ENCODE measurements around the gene MET. TPM values are rescaled to one million over a fixed set of nuclear protein-coding genes. Genes with fewer than 3 reads are reported as not detected.
A peak's percentile ranks its signal among the peaks of the same experiment; 100 is the strongest.
"Not testable (repeated sequence)": the region's sequence is repeated elsewhere in the genome, so short reads cannot be mapped to it uniquely, and the experiment has no call there.

Gene MET
- total RNA-seq, 1 experiment from 2014 or later, result 133 TPM

GRCh38 chr7:116806046-116806944 is 134.3 kb downstream of the MET start:
- DNase-seq (ENCODE audit: low read depth), result no peak

DNA sequence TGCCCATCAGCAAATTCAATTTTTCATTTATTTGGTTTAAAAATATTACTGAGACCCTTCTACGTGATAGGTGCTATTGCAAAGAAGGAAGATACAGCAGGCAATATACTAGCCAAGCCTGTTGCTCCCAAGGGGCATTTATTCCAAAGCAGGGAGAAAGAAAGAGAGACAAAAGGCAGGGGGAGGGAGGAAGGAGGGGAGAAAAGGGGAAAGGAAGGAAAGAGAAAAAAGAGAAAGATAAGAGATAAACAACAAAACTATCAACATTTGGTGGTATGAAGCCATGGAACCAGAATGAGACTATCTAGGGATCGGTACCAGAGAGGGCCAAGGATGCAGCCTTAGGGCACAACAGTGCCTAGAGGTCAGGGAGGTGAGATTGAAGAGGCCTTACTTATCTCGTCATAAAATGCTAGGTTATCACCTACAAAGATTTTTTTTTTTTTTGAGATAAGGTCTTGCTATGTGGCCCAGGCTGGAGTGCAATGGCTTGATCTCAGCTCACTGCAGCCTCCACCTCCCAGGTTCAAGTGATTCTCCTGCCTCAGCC is 135.1 kb downstream of the MET start:
- no peak for DNase-seq (ENCODE audit: low read depth)

DNA sequence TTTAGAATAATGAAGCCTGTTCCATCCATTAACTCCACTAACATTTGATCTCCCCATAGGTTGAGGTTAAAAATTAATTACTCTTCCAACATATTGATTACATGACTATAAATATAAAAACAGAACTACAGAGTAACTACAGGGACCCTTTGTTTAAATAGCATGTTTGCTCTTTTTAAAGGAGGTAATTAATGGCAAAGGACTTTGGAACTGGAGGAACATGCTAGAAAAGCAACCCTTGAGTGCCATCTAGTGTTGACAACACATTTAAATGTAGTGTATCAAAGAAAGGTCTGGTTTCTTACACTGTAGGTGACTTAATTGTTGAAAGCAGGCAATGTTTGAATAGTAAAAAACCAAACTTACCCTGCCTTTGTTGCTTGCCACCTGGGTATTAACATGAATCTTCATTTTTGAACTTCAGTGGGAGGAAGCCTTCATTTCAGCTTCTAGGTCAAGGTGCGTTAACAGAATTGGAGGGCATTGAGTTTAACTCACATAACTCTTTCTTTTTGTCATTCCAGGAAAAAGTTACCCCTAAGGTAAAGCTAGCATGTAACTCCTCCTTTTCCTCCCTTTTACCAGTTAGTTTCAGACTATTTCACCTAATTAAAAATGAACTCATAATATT is 137.8 kb downstream of the MET start:
- DNase-seq (ENCODE audit: low read depth), result peak; percentile 73

GRCh38 chr7:116810267-116811116 is 138.5 kb downstream of the MET start:
- DNase-seq (ENCODE audit: low read depth), result no peak

DNA sequence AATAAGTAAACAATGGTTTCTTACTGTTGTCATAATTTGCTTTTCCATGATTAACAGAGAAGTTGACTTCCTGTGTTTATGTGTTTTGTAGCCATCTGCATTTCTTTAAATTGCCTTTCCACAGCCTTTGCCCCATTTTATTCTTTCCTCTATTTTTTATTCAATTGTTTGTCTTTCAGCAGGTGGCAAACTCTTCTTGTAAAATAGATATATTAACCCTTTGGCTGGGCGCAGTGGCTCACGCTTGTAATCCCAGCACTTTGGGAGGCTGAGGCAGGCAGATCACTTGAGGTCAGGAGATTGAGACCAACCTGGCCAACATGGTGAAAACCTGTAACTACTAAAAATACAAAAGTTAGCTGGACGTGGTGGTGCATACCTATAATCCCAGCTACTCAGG is 139.8 kb downstream of the MET start:
- DNase-seq (ENCODE audit: low read depth), result no peak

- no peak for DNase-seq (ENCODE audit: low read depth)
Measured at GRCh38 chr7:116812860-116813259, 140.9 kb downstream of the MET start.

DNA sequence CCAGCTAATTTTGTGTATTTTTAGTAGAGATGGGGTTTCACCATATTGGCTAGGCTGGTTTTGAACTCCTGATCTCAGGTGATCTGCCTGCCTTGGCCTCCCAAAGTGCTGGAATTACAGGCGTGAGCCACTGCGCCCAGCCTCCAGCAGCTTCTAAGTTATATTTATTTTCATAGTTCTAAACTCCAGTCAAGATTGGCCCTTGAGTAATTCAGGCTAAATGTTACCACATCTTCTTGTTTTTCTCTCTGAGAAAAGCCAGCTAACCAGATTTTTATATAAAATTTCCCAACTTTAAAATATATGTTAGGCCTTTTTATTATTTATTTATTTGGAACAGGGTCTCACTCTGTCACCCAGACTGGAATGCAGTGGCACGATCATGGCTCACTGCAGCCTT is 141.4 kb downstream of the MET start:
- not testable (repeated sequence) for DNase-seq (ENCODE audit: low read depth)

DNA sequence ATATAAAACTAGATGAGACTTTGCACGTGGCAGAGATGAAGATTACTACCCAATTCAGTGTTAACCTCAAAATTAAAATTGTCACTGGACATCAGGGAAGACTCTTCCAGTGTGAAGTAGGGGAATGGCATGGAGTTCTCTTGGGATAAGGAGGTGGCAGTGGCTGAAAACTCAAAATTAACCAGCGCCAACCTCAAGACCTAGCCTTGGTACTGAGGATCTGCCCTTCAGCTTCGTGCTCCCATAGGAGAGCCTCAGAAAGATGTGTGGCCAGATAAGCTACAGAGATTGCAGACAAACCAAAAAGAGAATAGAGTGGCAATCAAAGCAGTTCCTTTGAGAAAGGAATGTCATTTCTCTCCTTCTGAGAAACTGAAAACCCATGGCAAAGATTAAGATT is 143.0 kb downstream of the MET start:
- no peak for DNase-seq (ENCODE audit: low read depth)

- no peak for DNase-seq (ENCODE audit: low read depth)
Measured at GRCh38 chr7:116820149-116820548, 148.2 kb downstream of the MET start.

- not testable (repeated sequence) for DNase-seq (ENCODE audit: low read depth)
Measured at GRCh38 chr7:116821647-116822046, 149.7 kb downstream of the MET start.

DNA sequence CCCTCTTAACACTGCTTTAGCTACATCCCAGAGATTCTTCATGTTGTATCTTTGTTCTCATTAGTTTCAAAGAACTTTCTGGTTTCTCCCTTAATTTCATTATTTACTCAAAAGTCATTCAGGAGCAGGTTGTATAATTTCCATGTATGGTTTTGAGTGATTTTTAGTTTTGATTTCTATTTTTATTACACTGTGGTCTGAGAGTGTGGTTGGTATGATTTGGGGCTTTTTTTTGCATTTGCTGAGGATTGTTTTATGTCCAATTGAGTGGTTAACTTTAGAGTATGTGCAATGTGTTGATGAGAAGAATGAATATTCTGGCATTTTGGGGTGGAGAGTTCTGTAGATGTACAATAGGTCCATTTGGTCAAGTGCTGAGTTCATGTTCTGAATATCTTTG is 152.5 kb downstream of the MET start:
- DNase-seq (ENCODE audit: low read depth), result no peak

DNA sequence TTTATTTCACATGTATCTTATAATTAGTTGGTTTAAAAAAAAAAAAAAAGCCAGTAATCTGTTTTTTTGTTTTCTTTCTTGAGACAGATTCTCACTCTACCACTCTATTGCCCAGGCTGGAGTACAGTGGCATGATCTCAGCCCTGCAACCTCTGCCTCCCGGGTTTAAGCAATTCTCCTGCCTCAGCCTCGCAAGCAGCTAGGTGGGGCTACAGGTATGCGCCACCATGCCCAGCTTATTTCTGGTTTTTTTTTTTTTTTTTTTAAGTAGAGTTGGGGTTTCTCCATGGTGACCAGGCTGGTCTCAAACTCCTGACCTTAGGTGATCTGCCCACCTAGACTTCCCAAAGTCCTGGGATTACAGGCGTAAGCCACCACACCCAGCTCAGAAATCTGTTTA is 156.3 kb downstream of the MET start:
- no peak for DNase-seq (ENCODE audit: low read depth)

- DNase-seq (ENCODE audit: low read depth), result no peak
Measured at GRCh38 chr7:116829041-116829440, 157.0 kb downstream of the MET start.

DNA sequence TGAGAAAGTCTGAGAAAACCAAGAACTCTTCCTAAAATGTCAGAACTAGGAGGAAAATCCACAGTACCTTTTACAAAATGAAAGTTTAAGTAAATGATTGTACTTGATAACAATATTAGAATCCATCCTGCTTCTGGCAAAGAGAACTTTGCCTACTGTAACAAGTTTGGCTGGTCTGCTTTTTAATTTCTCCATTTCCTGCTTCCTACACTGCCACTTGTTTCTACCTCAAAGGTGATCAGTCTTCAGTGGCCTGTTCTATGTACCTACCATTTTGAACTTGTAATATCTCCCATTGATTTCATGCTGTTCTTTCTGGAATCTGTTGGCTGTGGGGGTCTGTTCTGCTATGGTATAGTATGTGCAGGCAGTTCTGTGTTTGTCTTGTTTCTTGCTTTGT is 157.5 kb downstream of the MET start:
- no peak for DNase-seq (ENCODE audit: low read depth)

DNA sequence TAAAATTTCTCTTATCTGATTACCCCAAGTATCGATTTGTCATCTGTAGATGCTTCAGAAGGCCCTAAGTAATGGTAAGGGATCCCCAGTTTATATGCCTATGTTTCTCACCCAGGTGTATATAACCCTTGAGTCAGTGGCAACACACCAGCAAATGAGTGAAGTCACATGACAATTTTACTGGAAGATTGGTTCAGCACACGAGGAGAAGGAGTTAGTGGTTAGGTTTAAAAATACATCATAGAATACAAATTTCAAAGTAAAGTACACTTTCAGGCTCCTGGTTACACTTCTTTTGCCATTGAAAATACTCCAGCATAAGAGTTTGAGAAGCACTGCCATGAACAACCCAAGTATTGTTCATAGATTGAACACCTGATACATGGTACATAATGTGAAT is 160.7 kb downstream of the MET start:
- no peak for DNase-seq (ENCODE audit: low read depth)

- DNase-seq (ENCODE audit: low read depth), result peak; percentile 54
Measured at GRCh38 chr7:116834815-116835504, 163.0 kb downstream of the MET start.

- DNase-seq (ENCODE audit: low read depth), result no peak
Measured at GRCh38 chr7:116836048-116836447, 164.1 kb downstream of the MET start.

- no peak for DNase-seq (ENCODE audit: low read depth)
Measured at GRCh38 chr7:116836911-116837310, 164.9 kb downstream of the MET start.

DNA sequence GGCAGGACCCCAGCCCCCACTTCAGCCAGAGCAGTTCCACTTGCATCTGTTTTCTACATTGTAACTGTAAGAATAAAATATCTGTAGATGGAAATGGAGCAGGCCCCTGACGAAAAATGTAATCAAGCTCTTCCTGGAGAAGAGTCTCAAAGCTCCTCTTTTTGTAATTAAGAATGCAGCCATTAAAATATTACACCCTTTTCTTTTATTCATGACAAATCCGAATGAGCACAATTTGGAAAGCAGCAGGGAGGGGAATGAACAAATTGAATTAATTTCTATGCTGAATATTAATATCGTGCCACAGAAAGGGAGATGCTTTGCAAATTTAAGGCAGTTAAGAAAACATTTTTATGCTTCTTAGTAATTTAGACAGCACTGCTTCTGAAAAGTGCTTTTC is 165.6 kb downstream of the MET start:
- no peak for DNase-seq (ENCODE audit: low read depth)

DNA sequence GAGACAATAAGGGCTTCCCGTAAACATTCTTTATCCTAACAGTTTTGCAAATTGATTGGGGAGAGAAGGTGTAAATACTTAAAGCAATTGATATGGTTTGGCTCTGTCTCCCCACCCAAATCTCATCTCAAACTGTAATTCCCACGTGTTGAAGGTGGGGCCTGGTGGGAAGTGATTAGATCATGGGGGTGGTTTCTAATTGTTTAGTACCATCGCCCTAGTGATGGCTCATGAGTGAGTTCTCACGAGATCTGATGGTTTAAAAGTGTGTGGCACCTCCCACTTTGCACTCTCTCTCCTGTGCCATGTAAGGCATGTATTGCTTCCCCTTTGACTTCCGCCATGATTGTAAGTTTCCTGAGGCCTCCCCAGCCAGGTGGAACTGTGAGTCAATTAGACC is 168.3 kb downstream of the MET start:
- no peak for DNase-seq (ENCODE audit: low read depth)

DNA sequence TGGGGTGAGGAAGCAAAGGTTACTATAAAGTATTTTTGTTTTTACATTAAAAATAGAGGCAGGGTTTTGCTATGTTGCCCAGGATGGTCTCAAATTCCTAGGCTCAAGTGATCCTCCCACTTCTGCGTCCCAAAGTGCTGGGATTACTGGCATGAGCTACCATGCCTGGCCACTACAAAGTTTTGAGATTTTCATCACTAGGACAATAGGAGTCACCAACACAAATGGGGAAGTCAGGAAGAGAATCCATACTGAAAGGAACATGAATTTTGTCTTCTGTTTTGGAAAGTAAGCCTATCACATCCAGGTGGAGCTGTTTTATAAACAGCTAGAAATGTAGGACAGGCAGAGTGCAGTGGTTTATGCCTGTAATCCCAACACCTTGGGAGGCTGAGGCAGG is 170.4 kb downstream of the MET start:
- DNase-seq (ENCODE audit: low read depth), result no peak

All from LHCN-M2 (cell line).